ENCODE results near the gene XAGE5.
"Not testable (repeated sequence)": the region's sequence is repeated elsewhere in the genome, so short reads cannot be mapped to it uniquely, and the experiment has no call there.

Gene XAGE5, protein sequence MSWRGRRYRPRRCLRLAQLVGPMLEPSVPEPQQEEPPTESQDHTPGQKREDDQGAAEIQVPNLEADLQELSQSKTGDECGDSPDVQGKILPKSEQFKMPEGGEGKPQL

DNA sequence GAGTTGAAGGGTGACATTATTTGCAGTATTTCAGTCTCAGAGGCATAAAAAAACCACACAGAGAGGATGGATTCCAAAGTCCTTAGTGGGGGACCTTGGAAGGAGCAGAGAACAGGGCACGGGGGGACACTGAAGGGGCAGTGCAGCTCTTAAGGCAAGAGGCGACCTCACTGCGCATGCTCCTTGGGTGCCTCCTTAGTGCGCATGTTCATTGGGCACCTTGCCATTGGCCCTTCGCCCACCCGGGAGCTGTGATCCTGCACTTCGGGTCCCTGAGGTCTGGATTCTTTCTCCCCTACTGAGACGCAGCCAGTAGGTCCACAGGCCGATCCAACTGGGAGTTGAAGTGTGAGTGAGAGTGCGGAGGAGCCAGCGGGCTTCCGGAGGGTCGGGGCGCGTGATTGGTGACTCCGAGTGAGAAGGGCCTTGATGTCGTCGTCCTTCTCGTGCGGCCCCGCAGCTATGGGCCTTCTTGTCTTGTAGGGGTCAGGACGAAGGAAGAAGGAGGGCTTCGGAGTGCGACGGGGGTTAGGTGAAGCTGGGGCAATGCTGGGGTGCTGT is at the start of gene XAGE5:
TSS of gene XAGE5 (plus strand) at position 223 of the 561 bp plus-strand sequence. CDS start 1,280 bp downstream, outside the sequence.
- DNase-seq, result no peak

- DNase-seq, result not testable (repeated sequence)
Observed at GRCh38 chrX:52765983-52766382, 45.1 kb upstream of the XAGE5 start.

DNA sequence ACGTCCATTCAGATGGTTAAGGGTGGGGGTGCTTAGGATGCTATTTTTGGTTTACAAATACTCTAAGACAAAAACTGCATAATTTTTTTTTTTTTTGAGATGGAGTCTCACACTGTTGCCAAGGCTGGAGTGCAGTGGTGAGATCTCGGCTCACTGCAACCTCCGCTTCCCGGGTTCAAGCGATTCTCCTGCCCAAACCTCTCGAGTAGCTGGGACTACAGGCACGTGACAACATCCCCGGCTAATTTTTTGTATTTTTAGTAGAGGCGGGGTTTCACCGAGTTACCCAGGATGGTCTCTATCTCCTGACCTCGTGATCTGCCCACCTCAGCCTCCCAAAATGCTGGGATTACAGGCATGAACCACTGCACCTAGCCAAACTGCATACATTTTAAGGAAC is 37.6 kb upstream of the XAGE5 start:
- DNase-seq, result not testable (repeated sequence)

DNA sequence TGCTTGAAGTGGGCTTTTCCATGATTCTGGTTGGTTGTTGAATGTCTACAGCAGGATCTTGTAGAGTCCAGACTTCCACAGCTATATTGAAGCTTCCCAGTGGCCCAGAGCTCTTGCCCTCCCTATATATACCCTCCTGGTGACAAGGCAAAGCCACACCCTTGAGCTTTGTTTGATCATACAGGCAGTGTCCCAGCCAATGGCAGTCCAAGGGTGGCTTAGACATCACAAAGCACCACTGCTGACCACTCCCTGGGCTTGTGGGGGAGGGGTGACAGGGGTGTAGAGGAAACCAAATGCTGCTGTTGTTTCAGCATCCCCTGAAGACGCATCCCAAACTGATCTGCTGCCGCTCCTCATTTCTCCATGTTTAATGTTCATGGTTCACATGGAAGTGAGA is 13.8 kb upstream of the XAGE5 start, which contains the start of gene SPANXN5:
TSS of gene SPANXN5 (minus strand) at position 101 of the 400 bp plus-strand sequence. CDS start at position 22, 79 bp downstream.
- DNase-seq, result not testable (repeated sequence)

DNA sequence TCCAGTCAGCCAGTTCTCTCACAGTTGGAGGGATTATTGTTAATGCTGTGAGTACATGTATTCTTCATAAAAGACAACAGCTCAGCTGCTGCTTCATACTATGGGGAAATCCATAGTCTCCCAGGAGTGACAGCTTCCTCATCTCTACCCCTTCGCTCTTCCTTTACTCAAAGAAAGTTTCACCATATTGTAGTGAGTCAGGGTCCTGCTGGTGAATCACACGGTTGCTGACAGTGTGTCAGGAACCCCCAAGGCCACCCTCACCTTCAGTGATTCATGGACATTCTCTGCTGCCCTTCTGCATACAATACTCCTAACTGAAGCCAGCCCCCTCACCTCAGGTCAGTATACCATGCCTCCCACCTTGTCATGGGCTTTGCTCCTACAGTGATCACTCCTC is 6.2 kb upstream of the XAGE5 start:
- not testable (repeated sequence) for DNase-seq

GRCh38 chrX:52819788-52820187 is 8.7 kb downstream of the XAGE5 start:
- no peak for DNase-seq

DNA sequence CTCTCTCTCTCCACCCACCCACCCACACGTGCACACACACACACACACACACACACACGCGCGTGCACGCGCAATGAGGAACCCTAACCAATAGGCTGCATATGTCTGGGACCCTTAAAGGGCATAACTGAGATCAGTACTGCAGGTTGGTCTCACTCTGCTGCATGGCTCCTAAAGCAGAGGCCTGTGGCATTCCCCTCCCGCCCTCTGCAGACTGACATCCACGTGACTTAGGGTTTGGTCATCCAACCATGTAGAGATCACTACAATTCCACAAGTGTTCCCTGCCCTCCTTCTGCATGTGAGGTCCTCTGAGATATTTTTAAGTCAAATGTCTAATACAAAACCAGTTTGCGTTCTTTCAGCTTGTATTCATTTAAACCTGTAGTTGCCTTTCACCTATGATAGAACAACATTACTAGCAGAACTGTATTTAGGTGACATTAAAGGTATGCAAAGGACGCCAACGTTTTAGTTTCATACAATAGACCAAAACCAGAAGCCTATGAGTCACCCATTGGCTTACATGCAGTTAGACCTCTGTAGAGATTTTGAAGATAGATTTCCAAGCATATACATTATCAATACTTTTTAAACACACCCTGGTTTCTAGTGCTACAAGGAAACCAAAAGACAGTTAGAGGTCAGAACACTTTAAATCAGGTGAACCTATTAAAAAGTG is 10.1 kb downstream of the XAGE5 start:
- no peak for DNase-seq

DNA sequence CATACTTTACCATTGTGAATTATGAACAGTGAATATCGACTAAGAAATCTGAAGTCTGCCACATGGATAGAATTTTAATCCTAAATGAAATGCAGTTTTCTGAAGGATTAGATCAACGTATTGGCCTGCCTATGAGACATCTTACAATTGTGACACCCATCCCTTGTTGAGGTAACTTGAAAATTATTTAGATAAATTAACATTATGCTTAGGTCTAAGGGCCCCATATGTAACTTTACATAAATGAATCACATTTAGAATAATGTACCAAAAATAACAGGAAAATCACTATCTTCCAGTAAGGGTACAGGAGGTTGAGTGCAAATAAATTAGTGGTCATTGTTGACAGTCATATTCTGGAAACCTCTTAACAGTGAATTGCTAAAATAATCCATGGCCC is 13.5 kb downstream of the XAGE5 start:
- DNase-seq, result no peak

DNA sequence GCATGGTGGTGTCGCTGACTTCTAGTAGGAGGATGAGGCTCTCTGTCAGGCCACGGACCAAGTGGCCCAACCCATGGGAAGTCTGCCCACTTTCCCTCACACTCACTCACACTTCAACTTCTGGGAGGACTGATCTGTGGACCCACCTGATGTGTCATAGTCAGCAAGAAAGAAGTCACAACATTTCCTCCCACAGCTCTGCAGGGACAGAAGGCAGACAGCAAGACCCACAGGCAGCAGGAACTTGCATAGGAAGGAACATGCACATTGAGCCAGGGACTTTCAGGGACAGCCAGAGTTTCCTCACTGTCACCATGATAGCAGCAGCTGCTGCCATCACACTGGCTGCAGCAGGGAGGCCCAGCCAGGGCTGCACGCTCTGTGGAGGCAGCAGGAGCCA is 19.5 kb downstream of the XAGE5 start:
- DNase-seq, result no peak

DNA sequence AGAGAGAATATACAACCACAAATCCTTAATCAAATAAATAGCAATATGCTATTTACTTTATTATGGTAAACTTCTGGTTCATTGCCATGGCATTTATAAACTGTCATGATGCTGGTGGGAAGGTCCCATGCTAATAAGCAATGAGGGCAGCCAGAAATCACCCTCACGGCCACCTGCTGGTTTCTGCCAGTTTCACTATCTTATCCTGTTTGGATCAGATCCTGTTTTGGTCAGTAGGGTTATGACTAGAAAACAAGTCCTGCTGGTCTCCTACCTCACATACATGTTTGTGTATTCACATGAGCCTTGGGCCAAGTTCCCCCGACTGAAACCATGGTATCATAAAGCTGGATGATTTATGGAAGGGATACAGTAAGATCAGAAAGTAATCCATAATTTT is 28.1 kb downstream of the XAGE5 start:
- no peak for DNase-seq

DNA sequence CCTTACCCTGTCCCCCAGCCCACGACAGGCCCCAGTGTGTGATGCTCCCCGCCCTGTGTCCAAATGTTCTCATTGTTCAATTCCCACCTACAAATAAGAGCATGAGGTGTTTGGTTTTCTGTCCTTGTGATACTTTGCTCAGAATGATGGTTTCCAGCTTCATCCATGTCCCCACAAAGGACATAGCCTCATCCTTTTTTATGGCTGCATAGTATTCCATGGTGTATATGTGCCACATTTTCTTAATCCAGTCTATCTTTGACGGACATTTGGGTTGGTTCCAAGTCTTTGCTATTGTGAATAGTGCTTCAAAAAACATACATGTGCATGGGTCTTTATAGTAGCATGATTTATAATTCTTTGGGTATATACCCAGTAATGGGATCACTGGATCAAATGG is 32.5 kb downstream of the XAGE5 start:
- not testable (repeated sequence) for DNase-seq

DNA sequence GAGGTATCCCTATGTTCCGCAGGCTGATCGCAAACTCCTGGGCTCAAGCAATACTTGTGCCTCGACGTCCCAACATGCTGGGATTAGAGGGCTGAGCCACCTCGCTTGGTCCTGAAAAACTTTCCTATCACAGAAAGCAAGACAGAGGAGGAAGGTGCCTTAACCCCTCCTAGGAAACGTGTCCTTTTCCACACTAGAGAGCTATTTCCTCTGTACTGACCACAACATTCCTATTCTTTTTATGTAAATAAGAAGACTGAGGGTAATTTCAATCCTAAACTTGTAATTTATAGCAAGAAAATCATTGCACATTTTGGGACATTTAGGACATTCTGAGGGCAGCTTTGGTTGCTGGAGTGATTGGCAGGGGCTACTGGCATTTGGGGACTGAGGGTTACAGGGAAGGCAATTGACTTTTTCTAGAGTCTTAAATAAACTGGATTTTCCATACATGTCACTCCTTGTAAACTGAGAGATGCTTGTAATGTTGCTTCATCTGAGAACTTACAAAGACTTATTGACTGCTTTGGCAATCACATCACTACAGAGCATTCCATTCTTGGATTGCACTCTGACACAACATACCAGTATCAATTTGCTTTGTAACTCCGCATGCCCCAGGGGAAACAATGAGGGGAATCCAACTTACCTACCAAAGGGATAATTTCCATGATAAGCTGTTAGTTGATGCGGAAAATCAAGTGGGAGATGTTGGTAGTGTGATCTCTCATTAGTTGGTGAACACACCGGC is 41.2 kb downstream of the XAGE5 start:
- no peak for DNase-seq

DNA sequence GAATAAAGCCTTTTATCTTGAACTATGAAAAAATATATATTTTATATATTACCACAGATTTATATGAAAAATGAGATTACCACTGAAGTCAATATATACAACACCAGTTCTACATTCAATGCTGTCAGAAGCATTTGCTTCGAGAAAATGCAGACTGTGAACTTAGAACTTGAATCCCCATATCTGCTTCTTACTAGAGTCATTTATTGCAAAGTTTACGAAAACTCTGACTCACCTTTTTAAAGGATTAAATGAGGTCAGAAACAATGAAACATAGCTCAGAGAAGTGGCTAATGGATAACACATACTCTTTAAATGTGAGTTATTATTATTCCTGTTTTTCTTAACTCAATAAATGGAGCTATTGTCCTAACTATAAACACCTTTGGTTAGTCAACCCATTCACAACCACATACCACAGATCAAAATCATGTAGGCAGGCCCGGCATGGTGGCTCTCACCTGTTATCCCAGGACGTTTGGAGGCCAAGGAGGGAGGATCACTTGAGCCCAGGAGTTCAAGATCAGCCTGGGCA is 46.0 kb downstream of the XAGE5 start:
- DNase-seq, result not testable (repeated sequence)

DNA sequence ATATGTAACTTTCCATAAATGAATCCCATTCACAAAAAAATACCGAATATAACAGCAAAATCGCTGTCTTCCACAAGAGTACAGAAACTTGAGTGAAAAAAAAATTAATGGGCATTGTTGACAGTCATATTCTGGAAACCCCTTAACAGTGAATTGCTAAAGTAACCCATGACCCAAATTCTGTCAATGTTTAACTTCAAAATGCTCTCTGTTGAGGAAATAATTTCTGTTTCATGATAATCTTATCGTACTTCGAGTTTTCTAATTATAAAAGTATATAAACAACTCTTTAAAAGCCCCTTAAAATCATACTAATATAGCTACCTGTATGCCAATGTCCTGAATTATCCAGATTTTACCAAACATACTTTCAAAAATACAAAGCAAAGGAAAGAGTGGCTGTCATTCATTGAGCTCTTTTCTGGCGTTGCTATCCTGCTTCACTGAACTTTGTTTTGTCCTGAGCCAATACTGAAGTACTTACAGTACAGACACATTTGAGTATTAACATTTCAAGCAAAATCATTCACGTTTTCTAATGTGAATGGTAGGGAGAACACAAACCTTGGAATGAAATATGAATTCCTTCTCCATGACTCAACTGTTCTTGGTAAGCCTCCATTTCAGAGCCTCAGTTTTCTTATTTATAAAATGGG is 54.4 kb downstream of the XAGE5 start:
- no peak for DNase-seq

Data from islet precursor cell (in vitro differentiated cells).